Suprapubic skin (tissue), 3 donors: ENCODE results near the gene AP1M1.

ENCODE experiments used
- CTCF ChIP-seq, 2 donors: fragments of 200-600 bp in 1 of 2; fragments of 450-650 bp in 1 of 2; sonication (generic) in 1 of 2; IDR thresholded peaks; one replicate each; pipeline ENCODE4 v1.5.1; 2016 to 2019; ENCODE audit warnings: antibody characterized with exemption in 2 of 2, mild to moderate bottlenecking in 1 of 2, moderate library complexity in 1 of 2
- POLR2A ChIP-seq, 2 donors: fragments of 450-650 bp; IDR thresholded peaks; one replicate each; pipeline ENCODE4 v1.6.1; 2017; ENCODE audit warnings: antibody characterized with exemption in 2 of 2, mild to moderate bottlenecking in 2 of 2, moderate library complexity in 2 of 2

GRCh38 chr19:16232568-16232967, 34.9 kb downstream of the AP1M1 start:
- TF ChIP-seq CTCF (IDR thresholded peaks at IDR 0.05) (no peak), POLR2A (IDR thresholded peaks at IDR 0.05) (no peak)
